Ishikawa (cell line): ENCODE data around the gene SCN2A.

ENCODE experiments used
- CREB1 ChIP-seq: IDR thresholded peaks from 2 replicates; pipeline ENCODE4 v1.6.1; 2012; ENCODE audit warnings: low read depth
- EP300 ChIP-seq: IDR thresholded peaks from 2 replicates; pipeline ENCODE4 v1.6.1; 2012; ENCODE audit warnings: borderline replicate concordance
- MAX ChIP-seq: IDR thresholded peaks from 2 replicates; pipeline ENCODE4 v1.6.1; 2012
- NFIC ChIP-seq: IDR thresholded peaks from 2 replicates; pipeline ENCODE4 v1.6.1; 2012
- REST ChIP-seq: IDR thresholded peaks from 2 replicates; pipeline ENCODE4 v1.6.1; 2012; ENCODE audit warnings: low read depth, mild to moderate bottlenecking
- TAF1 ChIP-seq: IDR thresholded peaks from 2 replicates; pipeline ENCODE4 v1.6.1; 2012; ENCODE audit warnings: low read depth, mild to moderate bottlenecking
- TEAD4 ChIP-seq: IDR thresholded peaks from 2 replicates; pipeline ENCODE4 v1.6.1; 2012
- YY1 ChIP-seq: IDR thresholded peaks from 2 replicates; pipeline ENCODE4 v1.6.1; 2012; ENCODE audit warnings: low read depth

DNA sequence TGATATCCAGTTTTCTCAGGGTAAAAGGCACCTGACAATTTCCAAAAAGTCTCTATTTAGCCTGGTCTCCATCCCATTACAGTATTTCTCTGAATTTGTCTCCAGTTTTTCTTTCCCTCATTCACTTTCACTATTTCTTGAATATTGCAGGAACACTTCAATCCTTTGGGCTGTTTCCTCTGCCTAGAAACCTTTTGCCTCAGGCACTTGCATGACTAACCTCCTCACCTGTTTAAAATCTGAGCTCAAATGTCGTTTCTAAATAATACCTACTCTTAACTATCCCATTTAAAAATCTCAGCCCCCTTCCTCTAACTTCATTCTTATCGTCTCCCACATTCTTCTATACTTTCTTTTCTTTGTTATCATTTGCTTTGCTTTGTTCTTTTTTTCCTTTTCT is 9.0 kb downstream of the SCN2A start:
- TF ChIP-seq TEAD4: no peak
- TF ChIP-seq MAX: no peak
- no peak for TF ChIP-seq NFIC
- TF ChIP-seq CREB1: no peak
- TF ChIP-seq TAF1: no peak
- no peak for TF ChIP-seq YY1
- no peak for TF ChIP-seq REST
- TF ChIP-seq EP300: no peak
